ENCODE data around the gene STN1. TPM values are rescaled to one million over a fixed set of nuclear protein-coding genes. Genes with fewer than 3 reads are reported as not detected.

The STN1 gene
- total and polyA plus RNA-seq, 2 of the 4 experiments (the other 2 are of a cell fraction) = 17.8 to 32.3 TPM

- ATAC-seq (ENCODE audit: low read depth) (no peak), DNase-seq (no peak)
- Histone ChIP-seq H3K79me1 (ENCODE audit: low read depth in 1 of 2, low read length in 2 of 2) (peaks cover 26 to 78% of the 10 kb centered on the region in 2 experiments), H4K8ac (ENCODE audit: low read depth in 2 of 2, low read length in 2 of 2) (peak overlapping the region; percentile 7 to 69; a peak in 3 of 4 replicates), H4K91ac (ENCODE audit: insufficient read depth, low read depth, low read length) (peak overlapping the region; percentile 14; the same call in 1 of the 2 replicates), H3K4me2 (ENCODE audit: low read depth, low read length) (peak overlapping the region; percentile 71), H3K36me3 (ENCODE audit: control insufficient read depth, insufficient read depth, low read length) (no peaks in the 10 kb centered on the region), H3K14ac (replicated peaks; ENCODE audit: low read depth, low read length) (peak overlapping the region; percentile 56), H3K4me3 (ENCODE audit: insufficient read depth, low read depth, low read length) (no peak overlapping the region), H3K4me1 (ENCODE audit: control insufficient read depth, insufficient read depth, low read length) (peaks cover 32% of the 10 kb centered on the region), H3K27me3 (ENCODE audit: control insufficient read depth, insufficient read depth, low read length) (no peaks in the 10 kb centered on the region), H2BK120ac (ENCODE audit: low read depth, low read length) (peak overlapping the region; percentile 74), H2BK5ac (ENCODE audit: low read depth, low read length, poor library complexity, severe bottlenecking) (peak overlapping the region; percentile 82), H3K9me3 (ENCODE audit: control insufficient read depth, insufficient read depth, low read length) (no peaks in the 10 kb centered on the region), H3K27ac (ENCODE audit: insufficient read depth, low read length) (peak overlapping the region; percentile 56), H3K18ac (ENCODE audit: low read depth, low read length) (peak overlapping the region; percentile 8; the same call in 1 of the 2 replicates), H3K23ac (ENCODE audit: low read depth, low read length) (0 out of 2 replicates have a peak overlapping the region, but pooled peaks have one; percentile 47), H3K9me1 (ENCODE audit: insufficient read depth, low read length) (peaks cover 33% of the 10 kb centered on the region), H2BK15ac (ENCODE audit: low read depth, low read length) (peak overlapping the region; percentile 45; the same call in 1 of the 3 replicates), H2AFZ (replicated peaks; ENCODE audit: low read length, poor library complexity) (no peak overlapping the region), H4K20me1 (ENCODE audit: insufficient read depth, low read length) (peaks cover 13% of the 10 kb centered on the region; the same call in 1 of the 2 replicates), H4K5ac (ENCODE audit: low read depth, low read length) (peak overlapping the region; percentile 30), H2AK9ac (replicated peaks; ENCODE audit: low read depth, low read length, poor library complexity) (peak overlapping the region; percentile 65), H3K4ac (ENCODE audit: low read depth, low read length) (peak overlapping the region; percentile 74), H3K9ac (ENCODE audit: low read depth, low read length) (no peak overlapping the region), H2BK20ac (ENCODE audit: low read depth, low read length) (peak overlapping the region; percentile 53; the same call in 1 of the 2 replicates), H3K56ac (ENCODE audit: extremely low read depth, insufficient read depth, low read length) (peak overlapping the region; percentile 68; the same call in 1 of the 2 replicates), H2AK5ac (ENCODE audit: low read depth, low read length) (peak overlapping the region; percentile 81)
- dilution Hi-C loops (cut with HindIII; ENCODE audit: low sequenced_read_pairs, unreplicated experiment) (no loop called here), in situ Hi-C loops (cut with MboI; ENCODE audit: low sequenced_read_pairs) (no loop called here), intact Hi-C loops (cut with micrococcal nuclease) (no loop called here)
- ChIA-PET POLR2A (ENCODE audit: unreplicated experiment) (interaction anchor here (0.9 kb wide), 1 partner anchor 11 kb away, joined by 3 read pairs; no protein-coding TSS in a partner anchor), CTCF (no interaction called here)
- no TSS peak for BruUV-seq (replicated peaks)
- 83% methylated on average over 3 of the region's 10 CpGs; no CpG with 5 or more reads in 1 of the 2 experiments for WGBS, 2 experiments (ENCODE audit: extremely low coverage in 2 of 2, insufficient read length in 1 of 2)
- TF ChIP-seq RCOR1 (IDR thresholded peaks at IDR 0.05; ENCODE audit: insufficient replicate concordance, low read length) (no peak), SMC3 (IDR thresholded peaks at IDR 0.05; ENCODE audit: low read depth, low read length) (no peak), MAZ (IDR thresholded peaks at IDR 0.05; ENCODE audit: borderline replicate concordance, low read depth, low read length) (no peak), RFX5 (IDR thresholded peaks at IDR 0.05; ENCODE audit: low read depth, low read length) (no peak), POLR2A (IDR thresholded peaks at IDR 0.05; ENCODE audit: low read depth, low read length) (no peak), CTCF (conservative IDR thresholded peaks at IDR 0.05; ENCODE audit: low read depth, low read length) (no peak), MAFK (IDR thresholded peaks at IDR 0.05; ENCODE audit: low read depth, low read length) (no peak), BHLHE40 (IDR thresholded peaks at IDR 0.05; ENCODE audit: low read depth, low read length) (no peak), MXI1 (IDR thresholded peaks at IDR 0.05; ENCODE audit: borderline replicate concordance, low read depth, low read length) (no peak), CHD1 (IDR thresholded peaks at IDR 0.05; ENCODE audit: low read depth, low read length) (no peak), ELK1 (IDR thresholded peaks at IDR 0.05; ENCODE audit: borderline replicate concordance, low read depth, low read length) (no peak), CEBPB (IDR thresholded peaks at IDR 0.05; ENCODE audit: low read depth, low read length) (no peak), NFE2L2 (IDR thresholded peaks at IDR 0.05; ENCODE audit: low read depth, low read length) (no peak), USF2 (IDR thresholded peaks at IDR 0.05; ENCODE audit: low read depth, low read length) (no peak), FOS (IDR thresholded peaks at IDR 0.05; ENCODE audit: low read depth, low read length) (no peak)
Measured at GRCh38 chr10:103849212-103849877, 68.6 kb downstream of the STN1 start.

Measured in IMR-90 (cell line).